ENCODE data around the gene IFNG-AS1. TPM values are rescaled to one million over a fixed set of nuclear protein-coding genes. Genes with fewer than 3 reads are reported as not detected.

IFNG-AS1 gene
- total RNA-seq, 2 donors from 2014 or later = 0.15 to 1.0 TPM

DNA sequence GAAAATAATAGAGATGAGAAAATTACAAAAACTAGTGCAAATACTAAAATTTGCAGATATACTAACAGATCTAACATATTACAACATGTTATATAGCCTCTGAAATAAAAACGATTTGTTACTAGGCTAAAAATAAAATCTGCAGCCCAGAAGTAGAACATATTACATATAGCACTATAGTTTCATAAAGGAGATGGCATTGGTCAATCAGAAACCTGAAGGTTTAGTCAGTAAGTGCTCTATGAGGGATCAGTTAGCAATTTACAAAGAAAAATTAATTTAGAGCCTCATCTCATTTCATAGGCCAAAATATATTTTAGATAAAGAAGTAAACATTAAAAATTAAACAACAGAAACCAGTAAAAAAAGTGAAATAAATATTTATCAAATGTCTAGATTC, 41.0 kb downstream of the IFNG-AS1 start:
- intact Hi-C loops (cut with DNase I) = no loop called here
- ATAC-seq (no peak), DNase-seq (no peak)

DNA sequence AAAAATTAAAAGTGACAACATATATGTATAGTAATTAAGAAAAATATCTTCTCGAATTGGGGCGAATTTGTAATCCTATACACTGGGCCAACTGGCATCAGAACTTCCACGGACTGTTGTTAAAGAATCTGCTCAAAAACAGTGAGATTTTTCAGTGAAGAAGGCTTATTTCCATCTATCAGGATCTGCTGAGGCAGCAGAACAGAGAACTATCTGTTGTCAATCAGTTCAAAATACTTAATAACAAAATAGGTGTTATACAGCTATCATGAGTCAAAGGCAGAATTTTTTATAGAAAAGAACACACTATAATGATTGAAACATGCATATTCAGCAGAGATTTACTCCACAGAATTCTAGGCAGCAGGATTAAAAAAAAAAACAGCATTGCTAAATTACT, 41.9 kb downstream of the IFNG-AS1 start:
- ATAC-seq = no peak
- no peak for DNase-seq
- intact Hi-C loops (cut with DNase I) = no loop called here

DNA sequence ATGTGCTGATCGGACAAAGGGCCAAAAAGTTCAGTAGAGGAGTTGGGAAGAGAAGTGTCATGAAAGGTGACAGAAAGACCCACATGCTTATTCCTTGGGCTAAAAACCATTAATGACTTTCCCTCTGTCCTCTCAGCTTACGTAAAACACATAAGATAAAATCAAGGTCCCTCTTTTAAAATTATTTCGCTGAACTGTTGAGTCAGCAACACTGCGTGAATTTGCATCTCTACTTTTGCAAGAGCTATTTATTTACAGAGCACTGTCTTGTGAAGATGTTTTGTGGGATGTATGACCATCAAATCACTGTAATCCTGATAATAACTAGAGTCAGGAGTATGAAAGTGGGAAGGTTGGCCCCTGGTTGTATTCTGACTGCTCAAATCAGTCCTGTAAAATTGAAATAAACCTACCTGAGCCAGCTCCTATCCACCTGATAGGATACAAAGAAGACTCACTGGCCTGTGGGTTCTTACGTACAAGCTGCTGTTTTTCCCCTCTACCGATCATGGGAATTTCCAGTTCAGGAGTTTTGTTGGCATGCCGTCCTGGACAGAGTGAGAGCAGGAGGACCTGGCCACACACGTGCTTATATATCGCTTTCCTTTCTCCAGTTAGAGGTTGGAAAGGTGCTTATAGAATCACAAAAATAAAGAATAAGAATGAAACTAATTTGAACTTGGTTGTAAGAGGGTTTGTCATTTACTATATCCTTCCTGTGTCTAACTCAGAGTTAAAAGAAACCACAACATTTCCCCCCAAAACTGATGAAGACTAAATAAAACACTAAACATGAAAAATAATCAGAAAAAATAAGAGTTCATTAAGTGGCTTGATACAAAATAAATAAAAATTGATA, 42.9 kb downstream of the IFNG-AS1 start:
- no peak for ATAC-seq
- DNase-seq = no peak
- intact Hi-C loops (cut with DNase I) = no loop called here

DNA sequence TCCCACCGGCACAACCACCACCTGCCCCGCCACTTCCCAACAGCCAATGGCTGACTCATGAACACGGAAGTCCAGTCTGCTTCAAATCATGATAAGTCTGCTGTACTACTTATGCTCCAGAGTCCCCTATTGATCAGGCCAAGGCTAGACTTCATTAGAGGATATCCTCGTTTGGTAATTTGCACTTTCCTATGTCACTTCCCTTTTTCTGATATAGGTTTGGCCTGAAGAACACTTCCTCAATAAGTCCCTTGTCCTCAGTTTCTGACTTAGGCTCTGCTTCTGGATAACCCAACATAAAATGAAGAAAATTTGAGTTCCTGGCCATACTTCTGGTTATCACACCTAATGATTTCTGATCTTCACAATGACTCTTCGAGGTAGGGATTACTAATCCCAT, 45.3 kb downstream of the IFNG-AS1 start:
- intact Hi-C loops (cut with DNase I) = no loop called here
- no peak for DNase-seq
- no peak for ATAC-seq

DNA sequence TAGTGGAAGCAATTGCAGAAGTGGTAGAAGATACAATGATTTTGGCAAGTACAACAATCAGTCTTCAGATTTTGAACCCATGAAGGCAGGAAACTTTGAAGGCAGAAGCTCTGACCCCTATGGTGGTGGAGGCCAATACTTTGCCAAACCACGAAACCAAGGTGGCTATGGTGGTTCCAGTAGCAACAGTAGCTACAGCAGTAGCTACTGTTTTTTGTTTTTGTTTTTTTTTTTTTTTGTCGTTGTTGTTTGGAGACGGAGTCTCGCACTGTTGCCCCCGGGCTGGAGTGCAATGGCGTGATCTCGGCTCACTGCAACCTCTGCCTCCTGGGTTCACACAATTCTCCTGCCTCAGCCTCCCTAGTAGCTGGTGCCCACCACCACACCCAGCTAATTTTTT, 47.4 kb downstream of the IFNG-AS1 start:
- DNase-seq (no peak), ATAC-seq (no peak)
- intact Hi-C loops (cut with DNase I) = no loop called here

DNA sequence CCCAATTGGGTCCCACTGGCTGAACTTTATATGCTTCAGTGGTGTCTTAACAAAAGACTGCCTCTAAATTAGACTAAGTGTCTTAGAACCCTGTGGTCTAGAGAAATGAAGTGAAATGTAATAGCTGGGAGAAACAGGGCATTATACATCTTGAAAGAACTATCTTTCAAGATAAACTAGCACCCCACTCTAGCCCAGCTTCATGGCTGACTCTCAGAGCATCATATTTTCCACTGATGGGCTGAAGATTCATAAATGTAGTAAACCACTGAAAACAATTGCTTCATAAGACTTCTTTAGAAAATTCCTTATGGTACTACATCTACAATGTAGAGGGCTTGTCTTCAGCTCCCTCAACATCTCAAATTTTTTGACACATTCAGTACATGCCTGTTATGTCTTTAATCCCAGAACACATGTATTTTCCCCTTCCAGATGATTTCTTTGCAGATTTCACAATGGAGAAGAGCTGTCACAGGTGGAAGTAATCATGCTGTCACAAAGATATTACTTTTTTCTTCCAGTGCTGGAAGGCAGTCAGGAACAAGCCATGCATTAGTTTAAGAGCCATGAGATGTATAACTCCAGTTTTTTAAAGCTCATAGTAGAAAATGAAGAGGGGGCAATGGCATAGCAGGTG, 48.5 kb downstream of the IFNG-AS1 start:
- intact Hi-C loops (cut with DNase I) = no loop called here
- ATAC-seq (no peak), DNase-seq (no peak)

DNA sequence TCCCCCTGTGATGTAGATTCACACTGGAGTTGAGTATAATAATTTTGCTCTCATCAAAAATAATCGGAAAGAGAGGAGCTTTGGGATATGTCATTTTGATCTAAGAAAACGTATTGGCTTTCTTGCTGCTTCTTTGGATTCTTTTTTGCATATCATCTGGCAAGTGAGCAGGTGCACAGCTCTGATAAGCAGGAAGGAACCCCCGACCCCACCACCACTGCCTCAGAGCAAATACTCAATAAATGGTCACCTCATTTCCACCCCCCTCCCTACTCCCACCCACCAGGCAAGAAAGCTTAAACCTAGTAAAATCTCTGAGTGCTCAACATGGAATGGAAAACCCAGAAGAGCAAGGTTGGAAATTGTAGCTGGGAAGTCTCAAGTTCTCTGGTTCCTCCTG, 49.4 kb downstream of the IFNG-AS1 start:
- intact Hi-C loops (cut with DNase I) = no loop called here
- no peak for ATAC-seq
- DNase-seq = no peak

DNA sequence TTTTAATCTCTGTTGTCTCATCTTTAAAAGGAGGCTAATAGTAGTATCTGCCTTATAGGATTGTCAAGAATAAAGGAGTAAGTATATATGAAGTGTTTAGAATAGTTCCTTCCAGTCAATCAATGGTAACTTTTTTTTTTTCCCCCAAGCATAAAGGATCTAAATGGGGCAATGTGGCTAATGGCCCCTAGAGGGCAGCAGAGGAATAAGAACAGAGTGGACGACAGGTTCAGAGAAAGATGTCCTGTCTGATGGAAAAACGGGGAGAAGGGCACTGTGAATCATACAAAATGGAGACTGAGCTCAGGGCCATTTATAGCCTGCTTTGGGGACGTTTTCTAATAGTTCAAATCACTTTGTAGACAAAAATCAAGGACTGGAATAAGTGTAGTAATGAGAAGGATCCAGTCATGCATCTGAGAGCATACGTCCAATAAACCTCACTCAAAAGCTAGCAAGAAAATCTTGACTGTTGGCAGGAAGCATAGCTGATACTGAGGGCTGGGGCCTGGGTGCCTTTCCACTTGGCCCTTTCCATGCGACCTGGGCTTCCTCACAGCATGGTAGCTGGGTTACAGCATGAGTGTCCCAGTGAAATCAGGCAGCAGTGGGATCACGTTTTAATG, 51.3 kb downstream of the IFNG-AS1 start:
- intact Hi-C loops (cut with DNase I) = loop anchor here in 1 of 2 donors (5.0 kb wide), 1 partner anchor 277 kb away; no protein-coding TSS in a partner anchor

DNA sequence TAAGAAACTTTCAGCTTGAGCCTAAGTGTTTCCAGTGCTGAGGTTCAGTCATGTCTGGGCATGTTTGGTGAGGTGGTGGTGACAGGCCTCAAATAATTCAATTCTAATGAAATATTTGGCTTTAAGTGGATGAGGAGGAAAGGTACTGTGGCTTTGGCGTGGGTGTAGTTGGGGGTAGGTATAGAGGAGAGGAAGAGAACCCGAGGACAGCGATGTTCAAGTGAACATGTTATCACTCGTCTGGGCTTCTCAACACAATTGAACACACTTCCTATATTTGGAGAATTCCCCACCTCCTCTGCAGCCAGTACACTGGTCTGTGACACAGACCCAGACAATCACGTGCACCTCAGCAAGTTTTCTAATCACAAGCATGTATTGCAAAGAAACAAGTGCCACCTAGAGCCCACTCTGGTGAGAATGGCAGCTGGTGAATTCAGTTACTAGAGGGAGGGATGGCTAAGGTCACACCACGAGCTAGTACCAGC, 53.0 kb downstream of the IFNG-AS1 start:
- intact Hi-C loops (cut with DNase I) = loop anchor here in 1 of 2 donors (5.0 kb wide), 1 partner anchor 275 kb away; no protein-coding TSS in a partner anchor
- no peak for DNase-seq
- peak; percentile 27 to 44 for ATAC-seq

More for the DNA sequence above, 51.3 kb downstream of the IFNG-AS1 start:
- ATAC-seq (peak; percentile 81 to 87), DNase-seq (peak; percentile 48)

DNA sequence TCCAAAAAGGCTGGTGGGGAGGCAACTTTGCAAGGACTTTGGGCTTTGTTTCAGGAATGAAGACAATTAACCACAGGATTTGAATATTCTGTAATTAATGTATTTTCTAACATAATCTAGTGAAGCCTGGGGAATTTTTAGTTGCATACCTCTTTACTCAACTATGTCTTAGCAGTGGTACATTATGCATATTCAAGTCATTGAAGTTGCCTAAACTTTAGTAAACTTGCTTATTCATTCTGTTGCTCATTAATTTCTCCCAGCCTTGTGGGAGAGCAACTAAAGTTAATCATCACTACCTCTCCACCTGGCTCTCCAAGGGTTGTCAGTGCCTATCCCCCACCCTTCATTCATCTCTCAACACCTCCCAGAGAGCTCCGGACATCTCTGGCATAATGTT, 54.2 kb downstream of the IFNG-AS1 start:
- DNase-seq = no peak
- intact Hi-C loops (cut with DNase I) = loop anchor here in 1 of 2 donors (5.0 kb wide), 1 partner anchor 274 kb away; no protein-coding TSS in a partner anchor
- ATAC-seq = no peak

DNA sequence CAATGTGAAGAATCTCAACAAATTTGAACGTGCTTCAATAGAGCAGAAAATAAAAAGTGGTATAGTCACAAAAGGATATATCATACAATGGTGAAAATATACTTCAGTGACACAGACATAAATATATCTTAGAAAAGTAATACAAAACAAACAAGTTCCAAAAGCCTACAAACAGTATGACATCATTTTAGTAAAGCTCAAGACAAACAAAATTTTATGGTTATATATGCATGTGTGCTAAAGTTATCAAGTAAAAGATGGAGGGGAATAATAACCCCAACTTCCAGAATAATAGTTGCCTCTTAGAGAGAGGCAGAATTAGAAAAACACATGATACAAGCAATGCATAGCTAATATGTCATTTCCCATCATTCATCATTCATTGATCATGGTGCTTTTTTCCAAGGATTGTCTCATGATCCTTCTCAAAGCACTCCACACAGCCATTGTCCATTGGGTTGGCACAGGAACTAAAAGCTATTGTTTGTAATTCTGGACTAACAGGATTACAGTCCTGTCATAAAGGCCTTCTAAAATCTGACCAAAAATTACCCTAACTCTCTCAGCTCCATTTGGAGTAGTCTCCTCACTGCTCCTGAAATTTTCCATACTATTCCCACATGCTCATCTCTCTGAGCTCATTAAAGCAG, 59.5 kb downstream of the IFNG-AS1 start:
- ATAC-seq (no peak), DNase-seq (no peak)
- intact Hi-C loops (cut with DNase I) = no loop called here

DNA sequence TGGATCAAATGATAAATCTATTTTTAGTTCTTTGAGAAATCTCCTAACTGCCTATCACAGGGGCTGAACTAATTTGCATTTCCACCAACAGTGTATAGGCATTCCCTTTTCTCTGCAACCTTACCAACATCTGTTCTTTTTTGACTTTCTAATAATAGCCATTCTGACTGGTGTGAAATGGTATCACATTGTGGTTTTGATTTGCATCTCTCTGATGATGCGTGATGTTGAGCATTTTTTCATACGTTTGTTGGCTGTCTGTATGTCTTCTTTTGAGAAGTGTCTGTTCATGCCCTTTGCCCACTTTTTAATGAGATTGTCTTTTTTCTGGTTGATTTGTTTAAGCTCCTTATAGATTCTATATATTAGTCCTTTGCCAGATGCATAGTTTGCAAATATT, 67.1 kb downstream of the IFNG-AS1 start:
- no peak for DNase-seq
- ATAC-seq = no peak
- intact Hi-C loops (cut with DNase I) = no loop called here

DNA sequence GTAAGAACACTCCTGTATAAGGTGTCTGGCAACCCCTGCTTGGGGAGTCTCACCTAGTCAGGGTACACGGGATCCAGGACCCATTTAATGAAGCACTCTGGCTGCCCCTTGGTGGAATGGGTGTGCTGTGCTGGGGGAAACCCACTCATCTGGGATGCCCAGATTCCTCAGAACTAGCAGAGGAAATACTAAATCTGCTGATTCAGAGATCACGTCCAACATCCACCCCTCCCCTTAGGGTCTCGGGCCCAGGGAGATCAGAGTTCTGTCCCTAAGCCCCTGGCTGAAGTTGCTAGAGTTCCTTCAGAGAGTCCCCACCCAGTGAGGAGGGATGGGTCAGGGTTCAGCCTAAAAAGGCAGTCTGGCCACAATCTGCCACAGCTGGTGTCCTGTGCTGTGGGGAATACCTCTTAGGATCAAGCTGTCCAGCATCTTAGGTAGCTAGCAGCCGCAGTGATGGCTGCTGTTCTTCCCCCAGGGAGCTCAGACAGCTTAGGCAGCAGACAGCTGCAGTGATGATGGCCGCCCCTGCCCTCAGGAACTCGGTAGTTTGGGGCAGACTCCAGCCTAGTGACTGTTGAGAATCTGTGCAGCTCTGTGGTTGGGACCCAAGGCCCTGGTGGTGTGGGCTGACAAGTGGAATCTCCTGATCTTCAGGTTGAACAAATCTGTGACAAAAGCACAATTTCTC, 74.8 kb downstream of the IFNG-AS1 start:
- no peak for DNase-seq
- no peak for ATAC-seq
- intact Hi-C loops (cut with DNase I) = no loop called here

DNA sequence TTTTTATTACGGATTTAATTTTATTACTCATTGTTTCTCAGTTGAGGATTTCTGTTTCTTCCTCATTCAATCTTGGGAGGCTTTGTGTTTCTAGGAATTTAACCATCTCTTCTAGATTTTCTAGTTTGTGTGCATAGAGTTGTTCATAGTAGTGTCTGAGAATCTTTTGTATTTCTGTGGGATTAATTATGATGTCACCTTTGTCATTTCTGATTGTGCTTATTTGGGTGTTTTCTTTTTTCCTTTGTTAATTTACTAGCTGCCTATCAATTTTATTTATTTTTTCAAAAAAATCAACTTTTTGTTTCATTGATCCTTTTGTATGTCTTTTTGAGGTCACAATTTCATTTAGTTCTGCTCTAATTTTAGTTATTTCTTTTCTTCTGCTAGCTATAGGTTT, 75.9 kb downstream of the IFNG-AS1 start:
- no peak for ATAC-seq
- intact Hi-C loops (cut with DNase I) = no loop called here
- DNase-seq = no peak

DNA sequence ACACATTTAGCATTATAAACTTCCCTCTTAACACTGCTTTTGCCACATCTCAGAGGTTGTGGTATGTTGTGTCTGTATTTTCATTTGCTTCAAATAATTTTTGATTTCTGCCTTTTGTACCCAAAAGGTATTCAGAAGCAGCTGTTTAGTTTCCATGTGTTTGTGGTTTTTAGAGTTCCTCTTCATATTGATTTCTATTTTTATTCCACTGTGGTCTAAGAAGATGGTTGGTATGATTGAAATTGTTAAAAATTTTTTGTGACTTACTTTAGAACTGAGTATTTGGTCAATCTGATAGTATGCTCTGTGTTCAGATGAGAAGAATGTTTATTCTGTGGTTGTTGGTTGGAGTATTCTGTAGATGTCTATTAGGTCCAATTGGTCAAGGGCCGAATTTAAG, 76.4 kb downstream of the IFNG-AS1 start:
- intact Hi-C loops (cut with DNase I) = no loop called here
- ATAC-seq (no peak), DNase-seq (no peak)

DNA sequence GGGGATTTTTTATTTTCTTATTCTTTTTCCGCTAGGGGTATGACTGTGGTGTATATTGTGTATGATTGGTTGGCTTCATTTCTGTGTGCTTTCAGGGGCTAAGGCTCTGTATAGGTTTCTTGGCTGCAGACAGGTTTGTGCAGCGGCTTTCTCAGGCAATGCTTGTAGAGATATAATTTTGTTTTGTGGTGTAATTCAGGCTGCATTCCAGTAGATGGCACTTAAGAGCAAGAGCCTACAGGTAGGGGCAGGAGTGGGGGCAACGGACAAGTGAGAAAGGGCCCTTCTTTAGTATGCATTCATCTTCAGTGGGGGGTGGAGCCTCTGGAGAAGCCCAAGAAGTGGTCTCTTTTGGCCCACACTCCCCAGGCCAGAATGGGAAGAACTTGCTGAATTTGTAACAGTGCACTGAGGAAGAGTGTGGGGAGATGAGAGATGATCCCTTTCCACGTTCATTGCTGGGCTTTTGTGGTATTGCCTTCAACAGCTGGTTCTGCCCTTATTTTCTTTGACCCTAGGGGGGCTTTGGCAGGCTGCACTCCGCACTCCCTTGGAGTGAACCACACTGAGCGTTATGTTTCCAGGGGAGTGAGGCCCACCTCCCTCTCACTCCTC, 78.6 kb downstream of the IFNG-AS1 start:
- intact Hi-C loops (cut with DNase I) = no loop called here
- DNase-seq = no peak
- ATAC-seq = no peak

DNA sequence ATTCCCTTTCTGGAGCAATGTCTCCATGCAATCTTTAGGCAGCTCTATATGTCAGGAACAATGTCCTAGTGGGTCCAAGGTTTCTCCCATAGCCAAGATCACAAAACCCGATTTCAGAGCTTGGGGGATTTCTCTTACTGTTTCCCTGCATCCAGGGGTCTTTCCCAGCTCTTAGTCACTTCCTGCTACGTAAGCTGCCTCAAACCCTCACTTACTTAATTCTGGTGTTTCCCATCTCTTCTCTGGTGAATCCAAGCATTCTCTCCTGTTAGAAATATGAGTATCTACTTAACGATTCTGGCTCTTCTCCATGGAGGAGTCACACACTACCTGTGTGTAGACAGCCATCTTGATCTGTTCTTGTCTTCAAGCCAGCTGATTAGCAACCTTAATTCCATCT, 80.0 kb downstream of the IFNG-AS1 start:
- intact Hi-C loops (cut with DNase I) = no loop called here

More for the DNA sequence above, 80.0 kb downstream of the IFNG-AS1 start:
- ATAC-seq = no peak
- DNase-seq = no peak

All from left cardiac atrium (tissue), 4 donors.